Aorta (tissue), 5 donors: ENCODE measurements around the gene JPH2. TPM values are rescaled to one million over a fixed set of nuclear protein-coding genes. Genes with fewer than 3 reads are reported as not detected.
"Not testable (repeated sequence)": the region's sequence is repeated elsewhere in the genome, so short reads cannot be mapped to it uniquely, and the experiment has no call there.

Source experiments
- ATAC-seq: fragments of 200-7000 bp; cut with Tn5 transposase; one replicate; pipeline ENCODE4 v1.9.1; 2022; ENCODE audit warnings: moderate library complexity; ENCODE audit not compliant: low FRiP score
- DNase-seq, 2 donors: peaks; one replicate each; pipeline ENCODE4 v3.0.0-alpha.2; 2020
- H3K27ac ChIP-seq, 2 donors: one replicate each; pipeline ENCODE4 v1.5.1; 2013; ENCODE audit warnings: low read length in 2 of 2, mild to moderate bottlenecking in 2 of 2, moderate library complexity in 2 of 2, control low read depth in 1 of 2, inconsistent platforms in 1 of 2, low read depth in 1 of 2
- H3K27me3 ChIP-seq, 2 donors: one replicate each; pipeline ENCODE4 v1.6.1; 2013; ENCODE audit warnings: control low read depth in 1 of 2, low read length in 1 of 2, mild to moderate bottlenecking in 1 of 2, moderate library complexity in 1 of 2; ENCODE audit not compliant: insufficient read depth in 2 of 2, control insufficient read depth in 1 of 2
- H3K36me3 ChIP-seq, 2 donors: one replicate each; pipeline ENCODE4 v1.6.1; 2013; ENCODE audit warnings: control low read depth in 1 of 2, low read length in 1 of 2, mild to moderate bottlenecking in 1 of 2; ENCODE audit not compliant: insufficient read depth in 2 of 2, control insufficient read depth in 1 of 2
- H3K4me1 ChIP-seq, 2 donors: one replicate each; pipeline ENCODE4 v1.6.1; 2013; ENCODE audit warnings: low read length in 2 of 2, control low read depth in 1 of 2, mild to moderate bottlenecking in 1 of 2, moderate library complexity in 1 of 2; ENCODE audit not compliant: insufficient read depth in 2 of 2, control insufficient read depth in 1 of 2
- H3K4me3 ChIP-seq, 2 donors: one replicate each; pipeline ENCODE4 v1.5.1; 2013; ENCODE audit warnings: low read length in 2 of 2, control low read depth in 1 of 2, mild to moderate bottlenecking in 1 of 2
- H3K9me3 ChIP-seq: one replicate; pipeline ENCODE4 v1.6.1; 2013; ENCODE audit warnings: mild to moderate bottlenecking, low read length; ENCODE audit not compliant: control insufficient read depth
- WGBS, 2 donors: extraction: QIAGEN DNeasy Blood & Tissue Kit; methylation state at CpG; one replicate each; pipeline ENCODE4 v1.1.7; 2013; 5-methylcytosine and 5-hydroxymethylcytosine counted together
- intact Hi-C, 2 donors: fragments of 100-400 bp; cut with DNase I; formaldehyde crosslinking; loops; one replicate each; pipeline versions ENCODE4 v1.14.2 to v1.15.0; 2022
- polyA plus RNA-seq, 2 donors: library from polyadenylated mRNA; stranded (reverse); fragments of 200-250 nt; gene quantifications; one replicate each; pipeline ENCODE4 v1.2.3, GENCODE V29; 2013
- total RNA-seq, 2 donors: library from RNA; stranded (reverse); fragmentation: NEBNext Ultra II Directional; extraction: Animal tissue kit (Norgen Biotek cat#: 25700); gene quantifications; one replicate each; pipeline ENCODE4 v1.2.1, GENCODE V29; 2021
- donor health status: healthy with polysubstance abuse.
- donor health status: Bipolar disorder and iron deficiency.
- donor health status: DM: no; HTN: no; CAD: no.
- donor health status: DM: no; HTN: no; CAD: no.
- donor health status: DM: yes; HTN: yes; CAD: no.

JPH2 gene
- total and polyA plus RNA-seq, 4 donors: 12.8 to 140 (median 41.4) TPM

- H3K9me3 ChIP-seq: no peaks in the 10 kb centered on the region
- H3K4me1 ChIP-seq: peaks cover 1 to 3% of the 10 kb centered on the region in 2 donors
- H3K27ac ChIP-seq: peak overlapping the region; percentile 84 to 87
- no peaks in the 10 kb centered on the region for H3K27me3 ChIP-seq
- no peak for DNase-seq
- intact Hi-C loops: loop anchor here in 1 of 2 donors (5.0 kb wide), 1 partner anchor 51 kb away; the partner anchor contains the start of gene JPH2
- H3K4me3 ChIP-seq: no peak overlapping the region
- ATAC-seq: no peak
- 40 to 47% methylated on average over 7 of the region's 7 CpGs for WGBS, 2 donors
- peaks cover 0 to 1% of the 10 kb centered on the region in 2 donors for H3K36me3 ChIP-seq
Measured at GRCh38 chr20:44136579-44137265, 50.3 kb downstream of the JPH2 start.

- Histone ChIP-seq H3K27ac (peak overlapping the region; percentile 83 to 84), H3K4me1 (peaks cover 0 to 6% of the 10 kb centered on the region in 2 donors), H3K36me3 (peaks cover 0 to 2% of the 10 kb centered on the region in 2 donors), H3K9me3 (no peaks in the 10 kb centered on the region), H3K4me3 (no peak overlapping the region), H3K27me3 (no peaks in the 10 kb centered on the region)
- intact Hi-C loops: loop anchor here in 1 of 2 donors (5.0 kb wide), 1 partner anchor 52 kb away; the partner anchor contains the start of gene JPH2
- ATAC-seq (no peak), DNase-seq (peak in 1 of 2 donors; percentile 19)
- 19 to 26% methylated on average over 8 of the region's 8 CpGs for WGBS, 2 donors
Measured at GRCh38 chr20:44135417-44136204, 51.4 kb downstream of the JPH2 start.

GRCh38 chr20:44135012-44135412 is 52.0 kb downstream of the JPH2 start:
- H3K4me1 ChIP-seq: peaks cover 3 to 6% of the 10 kb centered on the region in 2 donors

GRCh38 chr20:44133424-44133823 is 53.6 kb downstream of the JPH2 start:
- H3K36me3 ChIP-seq: peaks cover 0 to 2% of the 10 kb centered on the region in 2 donors
- H3K27me3 ChIP-seq: no peaks in the 10 kb centered on the region
- no peaks in the 10 kb centered on the region for H3K9me3 ChIP-seq
- H3K4me3 ChIP-seq: no peak overlapping the region
- ATAC-seq (no peak), DNase-seq (peak in 1 of 2 donors; percentile 29)
- no peak overlapping the region for H3K27ac ChIP-seq
- peaks cover 3 to 6% of the 10 kb centered on the region in 2 donors for H3K4me1 ChIP-seq
- intact Hi-C loops: no loop called here
- WGBS, 2 donors: 76 to 84% methylated on average over 4 of the region's 4 CpGs

More at GRCh38 chr20:44135012-44135412, 52.0 kb downstream of the JPH2 start:
- DNase-seq (peak in 1 of 2 donors; percentile 42), ATAC-seq (no peak)
- intact Hi-C loops: loop anchor here in 1 of 2 donors (5.0 kb wide), 1 partner anchor 52 kb away; the partner anchor contains the start of gene JPH2
- 24 to 27% methylated on average over 3 of the region's 3 CpGs for whole genome bisulfite sequencing, 2 donors
- Histone ChIP-seq H3K36me3 (peaks cover 0 to 2% of the 10 kb centered on the region in 2 donors), H3K27ac (peak overlapping the region; percentile 35 to 84), H3K4me3 (no peak overlapping the region), H3K9me3 (no peaks in the 10 kb centered on the region), H3K27me3 (no peaks in the 10 kb centered on the region)

- H3K4me3 ChIP-seq: no peak overlapping the region
- peaks cover 0 to 2% of the 10 kb centered on the region in 2 donors for H3K36me3 ChIP-seq
- peaks cover 3 to 6% of the 10 kb centered on the region in 2 donors for H3K4me1 ChIP-seq
- 46 to 59% methylated on average over 1 of the region's 1 CpG for WGBS, 2 donors
- DNase-seq: no peak
- no peaks in the 10 kb centered on the region for H3K27me3 ChIP-seq
- intact Hi-C loops: no loop called here
- no peaks in the 10 kb centered on the region for H3K9me3 ChIP-seq
- no peak overlapping the region for H3K27ac ChIP-seq
- no peak for ATAC-seq
Measured at GRCh38 chr20:44131704-44132103, 55.3 kb downstream of the JPH2 start.

- H3K36me3 ChIP-seq: peaks cover 0 to 2% of the 10 kb centered on the region in 2 donors
- no peak overlapping the region for H3K4me3 ChIP-seq
- intact Hi-C loops: no loop called here
- H3K4me1 ChIP-seq: peaks cover 3 to 4% of the 10 kb centered on the region in 2 donors
- H3K9me3 ChIP-seq: no peaks in the 10 kb centered on the region
- H3K27me3 ChIP-seq: no peaks in the 10 kb centered on the region
- WGBS, 2 donors: 25 to 27% methylated on average over 9 of the region's 9 CpGs
- H3K27ac ChIP-seq: peak overlapping the region; percentile 32 to 70
- ATAC-seq: no peak
- DNase-seq: peak in 1 of 2 donors; percentile 50
Measured at GRCh38 chr20:44129911-44130718, 56.9 kb downstream of the JPH2 start.

GRCh38 chr20:44129300-44129699 is 57.7 kb downstream of the JPH2 start:
- H3K9me3 ChIP-seq, H3K4me3 ChIP-seq, H3K36me3 ChIP-seq, intact Hi-C loops, ATAC-seq, H3K27me3 ChIP-seq, H3K4me1 ChIP-seq: not testable (repeated sequence)
- peak overlapping the region; percentile 32 to 70 for H3K27ac ChIP-seq
- DNase-seq: peak in 1 of 2 donors; percentile 16
- WGBS, 2 donors: 46 to 67% methylated on average over 7 of the region's 7 CpGs

GRCh38 chr20:44126445-44126844 is 60.5 kb downstream of the JPH2 start:
- Histone ChIP-seq H3K36me3 (no peaks in the 10 kb centered on the region), H3K4me1 (peaks cover 4 to 5% of the 10 kb centered on the region in 2 donors), H3K27ac (no peak overlapping the region), H3K9me3 (no peaks in the 10 kb centered on the region), H3K4me3 (no peak overlapping the region), H3K27me3 (no peaks in the 10 kb centered on the region)
- no peak for ATAC-seq
- 94 to 95% methylated on average over 3 of the region's 3 CpGs for WGBS, 2 donors
- intact Hi-C loops: no loop called here
- no peak for DNase-seq
